Measurements from ENCODE around the gene ABHD17A.

The ABHD17A gene

GRCh38 chr19:1885398-1886119, at the start of gene ABHD17A:
TSS of gene ABHD17A (minus strand) at chr19:1885496. CDS start at chr19:1881566, 3,930 bp downstream.
- DNase-seq, result peak; percentile 86

GRCh38 chr19:1933942-1934341, 48.6 kb upstream of the ABHD17A start:
- no peak for DNase-seq

GRCh38 chr19:1933244-1933643, 47.9 kb upstream of the ABHD17A start:
- no peak for DNase-seq

GRCh38 chr19:1932395-1932794, 47.1 kb upstream of the ABHD17A start:
- DNase-seq, result no peak

- DNase-seq, result no peak
Measured at GRCh38 chr19:1931445-1931844, 46.1 kb upstream of the ABHD17A start.

GRCh38 chr19:1929021-1929742, 43.9 kb upstream of the ABHD17A start:
- peak; percentile 71 for DNase-seq

GRCh38 chr19:1925544-1925943, 40.2 kb upstream of the ABHD17A start:
- no peak for DNase-seq

GRCh38 chr19:1924320-1924961, 39.1 kb upstream of the ABHD17A start:
- DNase-seq, result no peak

- no peak for DNase-seq
Measured at GRCh38 chr19:1923319-1923718, 38.0 kb upstream of the ABHD17A start.

GRCh38 chr19:1922803-1923202, 37.5 kb upstream of the ABHD17A start:
- DNase-seq, result no peak

- DNase-seq, result no peak
Measured at GRCh38 chr19:1921825-1922224, 36.5 kb upstream of the ABHD17A start.

GRCh38 chr19:1921326-1921725, 36.0 kb upstream of the ABHD17A start:
- no peak for DNase-seq

GRCh38 chr19:1920644-1921043, 35.3 kb upstream of the ABHD17A start:
- DNase-seq, result no peak

- no peak for DNase-seq
Measured at GRCh38 chr19:1918975-1919374, 33.7 kb upstream of the ABHD17A start.

GRCh38 chr19:1917926-1918325, 32.6 kb upstream of the ABHD17A start:
- DNase-seq, result no peak

- DNase-seq, result no peak
Measured at GRCh38 chr19:1917146-1917545, 31.9 kb upstream of the ABHD17A start.

- DNase-seq, result no peak
Measured at GRCh38 chr19:1914826-1915341, 29.6 kb upstream of the ABHD17A start.

- no peak for DNase-seq
Measured at GRCh38 chr19:1913781-1914577, 28.7 kb upstream of the ABHD17A start.

- DNase-seq, result no peak
Measured at GRCh38 chr19:1912760-1913505, 27.6 kb upstream of the ABHD17A start.

GRCh38 chr19:1911995-1912394, 26.7 kb upstream of the ABHD17A start:
- no peak for DNase-seq

GRCh38 chr19:1911098-1911497, 25.8 kb upstream of the ABHD17A start:
- DNase-seq, result no peak

GRCh38 chr19:1910177-1910576, 24.9 kb upstream of the ABHD17A start:
- DNase-seq, result no peak
